IMR-90 (cell line): Measurements from ENCODE around the gene SSR1. TPM values are rescaled to one million over a fixed set of nuclear protein-coding genes. Genes with fewer than 3 reads are reported as not detected.

Source experiments
- ATAC-seq: fragments of 200-7000 bp; cut with Tn5 transposase; 2 replicates; pipeline ENCODE4 v1.9.1; 2020; ENCODE audit warnings: low read depth, mild to moderate bottlenecking, moderate library complexity
- BruUV-seq: library from RNA; stranded (reverse); fragments of 400-500 nt; replicated peaks from 2 replicates; lab custom pipeline; 2021; lab: Mats Ljungman, UMichigan
- CTCF ChIA-PET: fragments of 300-600 bp; formaldehyde crosslinking; extraction: SDS; loops from one replicate; lab custom pipeline; 2021; ENCODE audit warnings: antibody characterized with exemption; lab: Yijun Ruan, JAX
- POLR2A ChIA-PET: fragments of 300-600 bp; sonication (Branson Sonifier 250); formaldehyde crosslinking; loops from one replicate; lab custom pipeline; 2022; ENCODE audit warnings: antibody characterized with exemption; ENCODE audit not compliant: unreplicated experiment; lab: Charles Lee
- DNase-seq: peaks from one replicate; pipeline ENCODE4 v3.0.0; 2013
- H2AFZ ChIP-seq: replicated peaks from 2 replicates; pipeline ENCODE3; 2013; ENCODE audit warnings: low read length, mild to moderate bottlenecking; ENCODE audit not compliant: poor library complexity
- H2AK5ac ChIP-seq: 2 replicates; pipeline ENCODE4 v1.6.1; 2013; ENCODE audit warnings: low read depth, low read length, inconsistent platforms
- H2AK9ac ChIP-seq: replicated peaks from 2 replicates; pipeline ENCODE3; 2013; ENCODE audit warnings: mild to moderate bottlenecking, low read depth, low read length, moderate library complexity; ENCODE audit not compliant: poor library complexity
- H2BK120ac ChIP-seq: 2 replicates; pipeline ENCODE4 v1.6.1; 2013; ENCODE audit warnings: low read depth, low read length, inconsistent platforms
- H2BK15ac ChIP-seq: 3 replicates; pipeline ENCODE4 v1.6.1; 2013; ENCODE audit warnings: low read depth, low read length, inconsistent platforms
- H2BK20ac ChIP-seq: 2 replicates; pipeline ENCODE4 v1.6.1; 2013; ENCODE audit warnings: low read depth, mild to moderate bottlenecking, inconsistent platforms, low read length, moderate library complexity
- H2BK5ac ChIP-seq: 2 replicates; pipeline ENCODE4 v1.6.1; 2013; ENCODE audit warnings: mild to moderate bottlenecking, low read depth, low read length, inconsistent platforms; ENCODE audit not compliant: poor library complexity, severe bottlenecking
- H3K14ac ChIP-seq: replicated peaks from 2 replicates; pipeline ENCODE4 v1.6.1; 2013; ENCODE audit warnings: low read depth, low read length, inconsistent platforms
- H3K18ac ChIP-seq: 2 replicates; pipeline ENCODE4 v1.6.1; 2013; ENCODE audit warnings: low read depth, low read length, control low read depth
- H3K23ac ChIP-seq: 2 replicates; pipeline ENCODE4 v1.6.1; 2013; ENCODE audit warnings: low read depth, low read length, inconsistent platforms
- H3K27ac ChIP-seq: 2 replicates; pipeline ENCODE4 v1.5.1; 2013; ENCODE audit warnings: mild to moderate bottlenecking, control low read depth, low read length; ENCODE audit not compliant: insufficient read depth
- H3K27me3 ChIP-seq: 2 replicates; pipeline ENCODE4 v1.6.1; 2013; ENCODE audit warnings: low read length; ENCODE audit not compliant: control insufficient read depth, insufficient read depth
- H3K36me3 ChIP-seq: 2 replicates; pipeline ENCODE4 v1.6.1; 2013; ENCODE audit warnings: low read length, mixed read lengths; ENCODE audit not compliant: control insufficient read depth, insufficient read depth
- H3K4ac ChIP-seq: 2 replicates; pipeline ENCODE4 v1.6.1; 2013; ENCODE audit warnings: low read depth, low read length, inconsistent platforms
- H3K4me1 ChIP-seq: 2 replicates; pipeline ENCODE4 v1.6.1; 2013; ENCODE audit warnings: low read length, mixed read lengths; ENCODE audit not compliant: control insufficient read depth, insufficient read depth
- H3K4me2 ChIP-seq: 2 replicates; pipeline ENCODE4 v1.6.1; 2013; ENCODE audit warnings: low read depth, mild to moderate bottlenecking, control low read depth, low read length, moderate library complexity
- H3K4me3 ChIP-seq: 2 replicates; pipeline ENCODE4 v1.5.1; 2013; ENCODE audit warnings: low read depth, mild to moderate bottlenecking, control low read depth, low read length, moderate library complexity; ENCODE audit not compliant: insufficient read depth
- H3K56ac ChIP-seq: 2 replicates; pipeline ENCODE4 v1.6.1; 2013; ENCODE audit warnings: low read length, inconsistent platforms; ENCODE audit not compliant: insufficient read depth; ENCODE audit errors: extremely low read depth
- H3K79me1 ChIP-seq, 2 experiments: 2 replicates each; pipeline ENCODE4 v1.6.1; 2013; ENCODE audit warnings: low read length in 2 of 2, inconsistent platforms in 1 of 2, low read depth in 1 of 2
- H3K9ac ChIP-seq: 2 replicates; pipeline ENCODE4 v1.6.1; 2013; ENCODE audit warnings: low read depth, low read length, control low read depth
- H3K9me1 ChIP-seq: 2 replicates; pipeline ENCODE4 v1.6.1; 2013; ENCODE audit warnings: low read length, inconsistent platforms; ENCODE audit not compliant: insufficient read depth
- H3K9me3 ChIP-seq: 2 replicates; pipeline ENCODE4 v1.6.1; 2013; ENCODE audit warnings: low read length; ENCODE audit not compliant: control insufficient read depth, insufficient read depth
- H4K20me1 ChIP-seq: 2 replicates; pipeline ENCODE4 v1.6.1; 2013; ENCODE audit warnings: low read length, inconsistent platforms; ENCODE audit not compliant: insufficient read depth
- H4K5ac ChIP-seq: 2 replicates; pipeline ENCODE4 v1.6.1; 2013; ENCODE audit warnings: mild to moderate bottlenecking, low read depth, low read length, control low read depth
- H4K8ac ChIP-seq, 2 experiments: 2 replicates each; pipeline ENCODE4 v1.6.1; 2013; ENCODE audit warnings: low read depth in 2 of 2, low read length in 2 of 2, control low read depth in 1 of 2, inconsistent platforms in 1 of 2
- H4K91ac ChIP-seq: 2 replicates; pipeline ENCODE4 v1.6.1; 2013; ENCODE audit warnings: low read depth, low read length, inconsistent platforms; ENCODE audit not compliant: insufficient read depth
- POLR2A ChIP-seq: IDR thresholded peaks from 2 replicates; pipeline ENCODE4 v1.6.1; 2012; ENCODE audit warnings: mild to moderate bottlenecking, low read depth, low read length
- RFX5 ChIP-seq: IDR thresholded peaks from 2 replicates; pipeline ENCODE4 v1.8.0; 2012; ENCODE audit warnings: low read depth, mild to moderate bottlenecking, low read length, moderate library complexity
- WGBS, 2 experiments: methylation state at CpG; one replicate each; pipeline versions ENCODE4 v1.1.5 to v1.1.7; 2013; ENCODE audit warnings: missing lambda C conversion rate in 2 of 2; ENCODE audit not compliant: insufficient read length in 1 of 2; ENCODE audit errors: extremely low coverage in 2 of 2; 5-methylcytosine and 5-hydroxymethylcytosine counted together
- dilution Hi-C: fragments of 300-500 bp; cut with HindIII; formaldehyde crosslinking; loops from one replicate; pipeline ENCODE4 v1.14.3; 2018; ENCODE audit warnings: low sequenced_read_pairs; ENCODE audit not compliant: unreplicated experiment
- in situ Hi-C: fragments of 300-500 bp; cut with MboI; formaldehyde crosslinking; loops from 3 replicates; pipeline ENCODE4 v1.14.3; 2019; ENCODE audit warnings: low sequenced_read_pairs, inconsistent platforms, mixed read lengths
- intact Hi-C: fragments of 100-400 bp; cut with micrococcal nuclease; formaldehyde crosslinking; loops from 2 replicates; pipeline ENCODE4 v1.10.0; 2022
- polyA plus RNA-seq, 3 experiments: library from polyadenylated mRNA; depleted of rRNA; stranded (reverse); fragments of >200 nt; gene quantifications; 2 replicates each; pipeline ENCODE4 v1.2.3, GENCODE V29; 2012; ENCODE audit warnings: low replicate concordance in 1 of 3
- total RNA-seq: library from RNA; depleted of rRNA; stranded (reverse); fragments of >200 nt; gene quantifications from 2 replicates; pipeline ENCODE4 v1.2.3, GENCODE V29; 2012

The SSR1 gene
- total and polyA plus RNA-seq, 2 of the 4 experiments (the other 2 are of a cell fraction), result 110 to 120 TPM

DNA sequence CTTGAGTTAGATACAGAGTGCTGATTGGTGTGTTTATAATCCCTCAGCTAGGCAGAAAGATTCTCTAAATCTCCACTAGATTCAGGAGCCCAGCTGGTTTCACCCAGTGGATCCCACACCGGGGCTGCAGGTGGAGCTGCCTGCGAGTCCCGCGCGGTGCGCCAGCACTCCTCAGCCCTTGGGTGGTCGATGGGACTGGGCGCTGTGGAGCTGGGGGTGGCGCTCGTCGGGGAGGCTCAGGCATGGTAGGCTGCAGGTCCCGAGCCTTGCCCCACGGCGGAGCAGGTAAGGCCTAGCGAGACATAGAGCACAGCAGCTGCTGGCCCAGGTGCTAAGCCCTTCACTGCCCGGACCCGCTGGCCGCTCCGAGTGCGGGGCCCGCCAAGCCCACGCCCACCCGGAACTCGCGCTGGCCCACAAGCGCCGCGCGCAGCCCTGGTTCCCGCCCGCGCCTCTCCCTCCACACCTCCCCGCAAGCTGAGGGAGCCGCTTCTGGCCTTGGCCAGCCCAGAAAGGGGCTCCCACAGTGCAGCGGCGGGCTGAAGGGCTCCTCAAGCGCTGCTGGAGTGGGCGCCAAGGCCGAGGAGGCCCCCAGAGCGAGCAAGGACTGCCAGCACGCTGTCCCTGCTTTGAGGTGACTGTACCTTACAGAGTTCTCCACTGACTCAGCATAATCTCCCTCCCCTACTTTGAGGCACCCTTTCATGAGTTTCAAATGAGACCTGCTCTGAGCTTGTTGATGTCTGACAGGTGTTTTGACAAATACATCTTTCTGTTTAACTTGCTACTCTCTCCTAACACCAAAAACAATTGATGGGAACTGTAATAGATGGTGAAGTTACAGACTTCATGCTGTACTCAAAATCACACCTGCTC lies 3.9 kb upstream of the SSR1 start:
- no peak overlapping the region for H2BK120ac ChIP-seq
- H4K8ac ChIP-seq, result no peak overlapping the region
- H3K27ac ChIP-seq, result no peak overlapping the region
- in situ Hi-C loops, result no loop called here
- H2AK5ac ChIP-seq, result no peak overlapping the region
- H2AFZ ChIP-seq, result no peak overlapping the region
- H3K4me2 ChIP-seq, result no peak overlapping the region
- no peak overlapping the region for H3K18ac ChIP-seq
- H3K4me1 ChIP-seq, result no peaks in the 10 kb centered on the region
- ATAC-seq, result no peak
- CTCF ChIA-PET, result no interaction called here
- no peak overlapping the region for H3K9ac ChIP-seq
- intact Hi-C loops, result no loop called here
- H2BK15ac ChIP-seq, result no peak overlapping the region
- no peak overlapping the region for H3K4ac ChIP-seq
- H3K23ac ChIP-seq, result no peak overlapping the region
- no peaks in the 10 kb centered on the region for H3K9me3 ChIP-seq
- dilution Hi-C loops, result no loop called here
- H3K56ac ChIP-seq, result no peak overlapping the region
- no peaks in the 10 kb centered on the region for H3K36me3 ChIP-seq
- TF ChIP-seq RFX5 (no peak), POLR2A (no peak)
- WGBS, 2 experiments, result 99% methylated on average over 14 of the region's 41 CpGs; no CpG with 5 or more reads in 1 of the 2 experiments
- no peak for DNase-seq
- H2AK9ac ChIP-seq, result no peak overlapping the region
- POLR2A ChIA-PET, result no interaction called here
- no peaks in the 10 kb centered on the region for H3K9me1 ChIP-seq
- no peak overlapping the region for H3K14ac ChIP-seq
- peaks cover 0 to 3% of the 10 kb centered on the region in 2 experiments; a peak in 1 of 4 replicates for H3K79me1 ChIP-seq
- H4K91ac ChIP-seq, result no peak overlapping the region
- no peak overlapping the region for H3K4me3 ChIP-seq
- BruUV-seq, result no TSS peak
- no peaks in the 10 kb centered on the region for H3K27me3 ChIP-seq
- no peak overlapping the region for H2BK5ac ChIP-seq
- H4K5ac ChIP-seq, result no peak overlapping the region
- peaks cover 4% of the 10 kb centered on the region; the same call in 1 of the 2 replicates for H4K20me1 ChIP-seq
- H2BK20ac ChIP-seq, result no peak overlapping the region
